ENCODE results near the gene PDLIM3.
"Not testable (repeated sequence)": the region's sequence is repeated elsewhere in the genome, so short reads cannot be mapped to it uniquely, and the experiment has no call there.

PDLIM3 gene

GRCh38 chr4:185532293-185532692, 3.0 kb downstream of the PDLIM3 start:
- TF ChIP-seq CTCF (IDR thresholded peaks at IDR 0.05; ENCODE audit: borderline replicate concordance, insufficient read depth, low read depth, low read length): no peak
- H3K4me3 ChIP-seq (ENCODE audit: low read depth, low read length): no peak overlapping the region

- not testable (repeated sequence) for H3K4me3 ChIP-seq (ENCODE audit: low read depth, low read length)
These were observed 3.7 kb downstream of the PDLIM3 start for GRCh38 chr4:185531654-185532053.

GRCh38 chr4:185529413-185529812, 5.9 kb downstream of the PDLIM3 start:
- H3K4me3 ChIP-seq (ENCODE audit: low read depth, low read length): no peak overlapping the region
- no peak for TF ChIP-seq CTCF (IDR thresholded peaks at IDR 0.05; ENCODE audit: borderline replicate concordance, insufficient read depth, low read depth, low read length)

GRCh38 chr4:185524888-185525863, 10.1 kb downstream of the PDLIM3 start:
- TF ChIP-seq CTCF (IDR thresholded peaks at IDR 0.05; ENCODE audit: borderline replicate concordance, insufficient read depth, low read depth, low read length): no peak
- no peak overlapping the region for H3K4me3 ChIP-seq (ENCODE audit: low read depth, low read length)

- no peak overlapping the region for H3K4me3 ChIP-seq (ENCODE audit: low read depth, low read length)
- TF ChIP-seq CTCF (IDR thresholded peaks at IDR 0.05; ENCODE audit: borderline replicate concordance, insufficient read depth, low read depth, low read length): no peak
These were observed 11.4 kb downstream of the PDLIM3 start for GRCh38 chr4:185523862-185524261.

GRCh38 chr4:185522451-185522850, 12.9 kb downstream of the PDLIM3 start:
- H3K4me3 ChIP-seq (ENCODE audit: low read depth, low read length): no peak overlapping the region
- TF ChIP-seq CTCF (IDR thresholded peaks at IDR 0.05; ENCODE audit: borderline replicate concordance, insufficient read depth, low read depth, low read length): no peak

GRCh38 chr4:185520119-185520518, 15.2 kb downstream of the PDLIM3 start:
- H3K4me3 ChIP-seq (ENCODE audit: low read depth, low read length): no peak overlapping the region
- no peak for TF ChIP-seq CTCF (IDR thresholded peaks at IDR 0.05; ENCODE audit: borderline replicate concordance, insufficient read depth, low read depth, low read length)
